Trophoblast cell (in vitro differentiated cells and primary cell): Measurements from ENCODE around the gene PRUNE2.

Experiments used
- DNase-seq, 2 donors: peaks; one replicate each; pipeline ENCODE4 v3.0.0-alpha.2; 2016
- H2AFZ ChIP-seq: 2 replicates; pipeline ENCODE4 v1.6.1; 2013; ENCODE audit warnings: low read length, moderate library complexity, mild to moderate bottlenecking; ENCODE audit not compliant: insufficient read depth, poor library complexity
- H2AK5ac ChIP-seq: 2 replicates; pipeline ENCODE4 v1.6.1; 2013; ENCODE audit warnings: mild to moderate bottlenecking, low read length
- H2BK120ac ChIP-seq: 2 replicates; pipeline ENCODE4 v1.6.1; 2013; ENCODE audit warnings: low read length, mild to moderate bottlenecking, moderate library complexity; ENCODE audit not compliant: insufficient read depth, poor library complexity
- H2BK12ac ChIP-seq: 2 replicates; pipeline ENCODE4 v1.6.1; 2013; ENCODE audit warnings: mild to moderate bottlenecking, low read length, moderate library complexity
- H2BK5ac ChIP-seq: 2 replicates; pipeline ENCODE4 v1.6.1; 2013; ENCODE audit warnings: low read length, low read depth, moderate library complexity, mild to moderate bottlenecking; ENCODE audit not compliant: poor library complexity
- H3K14ac ChIP-seq: 2 replicates; pipeline ENCODE4 v1.6.1; 2013; ENCODE audit warnings: mild to moderate bottlenecking, low read length
- H3K18ac ChIP-seq: 2 replicates; pipeline ENCODE4 v1.6.1; 2013; ENCODE audit warnings: mild to moderate bottlenecking, low read length
- H3K23ac ChIP-seq: 2 replicates; pipeline ENCODE4 v1.6.1; 2013; ENCODE audit warnings: low read length
- H3K27ac ChIP-seq: 2 replicates; pipeline ENCODE4 v1.5.1; 2013; ENCODE audit warnings: low read depth, mild to moderate bottlenecking, inconsistent platforms, low read length, moderate library complexity
- H3K27me3 ChIP-seq: 2 replicates; pipeline ENCODE4 v1.6.1; 2013; ENCODE audit warnings: inconsistent platforms, mild to moderate bottlenecking, low read length, moderate library complexity; ENCODE audit not compliant: insufficient read depth
- H3K36me3 ChIP-seq, 2 experiments: 1 replicate in 1 of 2; 2 replicates in 1 of 2; pipeline ENCODE4 v1.6.1; 2013; ENCODE audit warnings: low read length in 2 of 2, mild to moderate bottlenecking in 2 of 2, moderate library complexity in 1 of 2; ENCODE audit not compliant: insufficient read depth in 2 of 2, control insufficient read depth in 1 of 2
- H3K4ac ChIP-seq: 2 replicates; pipeline ENCODE4 v1.6.1; 2013; ENCODE audit warnings: low read depth, mild to moderate bottlenecking, low read length, moderate library complexity
- H3K4me1 ChIP-seq, 2 experiments: 1 replicate in 1 of 2; 2 replicates in 1 of 2; pipeline ENCODE4 v1.6.1; 2013; ENCODE audit warnings: low read length in 2 of 2, mild to moderate bottlenecking in 2 of 2, moderate library complexity in 1 of 2; ENCODE audit not compliant: insufficient read depth in 2 of 2, control insufficient read depth in 1 of 2
- H3K4me2 ChIP-seq: 2 replicates; pipeline ENCODE4 v1.6.1; 2013; ENCODE audit warnings: inconsistent platforms, mild to moderate bottlenecking, low read length, moderate library complexity
- H3K4me3 ChIP-seq: 2 replicates; pipeline ENCODE4 v1.5.1; 2013; ENCODE audit warnings: mild to moderate bottlenecking, low read depth, low read length, inconsistent platforms
- H3K79me1 ChIP-seq: one replicate; pipeline ENCODE4 v1.6.1; 2013; ENCODE audit warnings: low read length
- H3K79me2 ChIP-seq: 2 replicates; pipeline ENCODE4 v1.6.1; 2013; ENCODE audit warnings: low read length, mild to moderate bottlenecking; ENCODE audit not compliant: control insufficient read depth, insufficient read depth, poor library complexity
- H3K9ac ChIP-seq: 2 replicates; pipeline ENCODE4 v1.6.1; 2013; ENCODE audit warnings: mild to moderate bottlenecking, low read length
- H3K9me3 ChIP-seq: 2 replicates; pipeline ENCODE4 v1.6.1; 2013; ENCODE audit warnings: low read depth, mild to moderate bottlenecking, control low read depth, inconsistent platforms, low read length; ENCODE audit not compliant: insufficient read depth
- H4K12ac ChIP-seq: 2 replicates; pipeline ENCODE4 v1.6.1; 2013; ENCODE audit warnings: low read depth, mild to moderate bottlenecking, low read length, moderate library complexity
- H4K8ac ChIP-seq: 2 replicates; pipeline ENCODE4 v1.6.1; 2013; ENCODE audit warnings: low read depth, mild to moderate bottlenecking, low read length, moderate library complexity
- H4K91ac ChIP-seq: one replicate; pipeline ENCODE4 v1.6.1; 2013; ENCODE audit warnings: low read depth, mild to moderate bottlenecking, low read length, moderate library complexity
- whole genome bisulfite sequencing: extraction: QIAGEN DNeasy Blood & Tissue Kit; methylation state at CpG from one replicate; pipeline ENCODE4 v1.1.7; 2013; ENCODE audit warnings: missing lambda C conversion rate; ENCODE audit not compliant: insufficient read length, insufficient coverage; ENCODE audit errors: extremely low coverage; 5-methylcytosine and 5-hydroxymethylcytosine counted together

Gene PRUNE2

GRCh38 chr9:76692458-76693129, 213.3 kb downstream of the PRUNE2 start:
- H2BK5ac ChIP-seq = no peak overlapping the region
- no peaks in the 10 kb centered on the region for H3K79me2 ChIP-seq
- H3K4me1 ChIP-seq = peaks cover 0 to 2% of the 10 kb centered on the region in 2 experiments
- H2BK12ac ChIP-seq = no peak overlapping the region
- H3K9me3 ChIP-seq = no peaks in the 10 kb centered on the region
- H3K23ac ChIP-seq = no peak overlapping the region
- no peak overlapping the region for H4K8ac ChIP-seq
- H2AFZ ChIP-seq = no peak overlapping the region
- H4K91ac ChIP-seq = no peak overlapping the region
- no CpG with 5 or more reads among the region's 9 CpGs for WGBS
- H3K14ac ChIP-seq = no peak overlapping the region
- no peak overlapping the region for H2AK5ac ChIP-seq
- no peak overlapping the region for H4K12ac ChIP-seq
- no peak overlapping the region for H3K18ac ChIP-seq
- no peak overlapping the region for H2BK120ac ChIP-seq
- H3K36me3 ChIP-seq = no peaks in the 10 kb centered on the region
- no peak overlapping the region for H3K4me3 ChIP-seq
- no peak overlapping the region for H3K27ac ChIP-seq
- no peak overlapping the region for H3K4ac ChIP-seq
- no peak overlapping the region for H3K4me2 ChIP-seq
- H3K27me3 ChIP-seq = no peaks in the 10 kb centered on the region
- no peak for DNase-seq
- no peaks in the 10 kb centered on the region for H3K79me1 ChIP-seq
- no peak overlapping the region for H3K9ac ChIP-seq

GRCh38 chr9:76691517-76692313, 214.2 kb downstream of the PRUNE2 start:
- no peak for DNase-seq
- no peak overlapping the region for H2BK5ac ChIP-seq
- no peaks in the 10 kb centered on the region for H3K79me2 ChIP-seq
- H3K9me3 ChIP-seq = no peaks in the 10 kb centered on the region
- no peak overlapping the region for H4K8ac ChIP-seq
- H3K9ac ChIP-seq = no peak overlapping the region
- no peak overlapping the region for H4K12ac ChIP-seq
- H3K14ac ChIP-seq = no peak overlapping the region
- H3K23ac ChIP-seq = no peak overlapping the region
- H3K36me3 ChIP-seq = no peaks in the 10 kb centered on the region
- H3K4ac ChIP-seq = no peak overlapping the region
- no peak overlapping the region for H2AFZ ChIP-seq
- no peak overlapping the region for H3K4me3 ChIP-seq
- H4K91ac ChIP-seq = no peak overlapping the region
- H2AK5ac ChIP-seq = no peak overlapping the region
- H3K4me1 ChIP-seq = peaks cover 0 to 2% of the 10 kb centered on the region in 2 experiments
- no peak overlapping the region for H2BK120ac ChIP-seq
- no peaks in the 10 kb centered on the region for H3K79me1 ChIP-seq
- H3K27me3 ChIP-seq = no peaks in the 10 kb centered on the region
- no peak overlapping the region for H2BK12ac ChIP-seq
- peak overlapping the region; percentile 11 for H3K4me2 ChIP-seq
- H3K27ac ChIP-seq = no peak overlapping the region
- no peak overlapping the region for H3K18ac ChIP-seq
- WGBS = no CpG with 5 or more reads among the region's 13 CpGs

- no peak overlapping the region for H4K8ac ChIP-seq
- H4K12ac ChIP-seq = no peak overlapping the region
- no peak overlapping the region for H3K4ac ChIP-seq
- H3K4me2 ChIP-seq = no peak overlapping the region
- H2AK5ac ChIP-seq = no peak overlapping the region
- no CpG with 5 or more reads among the region's 5 CpGs for WGBS
- no peak overlapping the region for H2BK120ac ChIP-seq
- no peak overlapping the region for H2BK5ac ChIP-seq
- H3K27me3 ChIP-seq = no peaks in the 10 kb centered on the region
- H3K14ac ChIP-seq = no peak overlapping the region
- H3K9ac ChIP-seq = no peak overlapping the region
- H2BK12ac ChIP-seq = no peak overlapping the region
- no peak overlapping the region for H3K4me3 ChIP-seq
- DNase-seq = no peak
- no peak overlapping the region for H3K23ac ChIP-seq
- H3K4me1 ChIP-seq = peaks cover 0 to 2% of the 10 kb centered on the region in 2 experiments
- no peak overlapping the region for H4K91ac ChIP-seq
- H3K79me1 ChIP-seq = no peaks in the 10 kb centered on the region
- H2AFZ ChIP-seq = no peak overlapping the region
- no peak overlapping the region for H3K18ac ChIP-seq
- no peaks in the 10 kb centered on the region for H3K9me3 ChIP-seq
- H3K79me2 ChIP-seq = no peaks in the 10 kb centered on the region
- no peaks in the 10 kb centered on the region for H3K36me3 ChIP-seq
- H3K27ac ChIP-seq = no peak overlapping the region
These were observed 214.9 kb downstream of the PRUNE2 start for GRCh38 chr9:76690973-76691370.

- no peak overlapping the region for H3K4me2 ChIP-seq
- H4K12ac ChIP-seq = no peak overlapping the region
- no peaks in the 10 kb centered on the region for H3K79me1 ChIP-seq
- no peaks in the 10 kb centered on the region for H3K36me3 ChIP-seq
- H2AK5ac ChIP-seq = no peak overlapping the region
- H3K4ac ChIP-seq = no peak overlapping the region
- no peaks in the 10 kb centered on the region for H3K79me2 ChIP-seq
- H3K4me3 ChIP-seq = no peak overlapping the region
- H3K27ac ChIP-seq = no peak overlapping the region
- no peak overlapping the region for H4K91ac ChIP-seq
- no peak overlapping the region for H3K14ac ChIP-seq
- H2BK5ac ChIP-seq = no peak overlapping the region
- no peak overlapping the region for H3K23ac ChIP-seq
- H3K18ac ChIP-seq = no peak overlapping the region
- H2BK12ac ChIP-seq = no peak overlapping the region
- no peak overlapping the region for H2BK120ac ChIP-seq
- H2AFZ ChIP-seq = no peak overlapping the region
- no CpG with 5 or more reads among the region's 1 CpG for WGBS
- H4K8ac ChIP-seq = no peak overlapping the region
- no peak overlapping the region for H3K9ac ChIP-seq
- DNase-seq = no peak
- H3K4me1 ChIP-seq = peaks cover 0 to 2% of the 10 kb centered on the region in 2 experiments
- H3K27me3 ChIP-seq = no peaks in the 10 kb centered on the region
- no peaks in the 10 kb centered on the region for H3K9me3 ChIP-seq
These were observed 215.5 kb downstream of the PRUNE2 start for GRCh38 chr9:76690246-76690972.
